Right atrium auricular region (tissue), 2 donors: ENCODE data around the gene SLFN13. TPM values are rescaled to one million over a fixed set of nuclear protein-coding genes. Genes with fewer than 3 reads are reported as not detected.
"Not testable (repeated sequence)": the region's sequence is repeated elsewhere in the genome, so short reads cannot be mapped to it uniquely, and the experiment has no call there.

Experiments
- DNase-seq: peaks from one replicate; pipeline ENCODE4 v3.0.0-alpha.2; 2019; ENCODE audit warnings: low spot score
- H3K27ac ChIP-seq, 2 donors: fragments of 200-600 bp; sonication (generic); 1 replicate in 1 of 2; 2 replicates in 1 of 2; pipeline ENCODE4 v1.5.1; 2016 to 2019
- H3K27me3 ChIP-seq, 2 donors: fragments of 200-600 bp; sonication (generic); one replicate each; pipeline versions ENCODE4 v1.5.1 to v1.6.0; 2017 to 2019
- H3K36me3 ChIP-seq: fragments of 200-600 bp; sonication (generic); one replicate; pipeline ENCODE4 v1.5.1; 2016
- H3K4me1 ChIP-seq, 2 donors: fragments of 200-600 bp; sonication (generic); one replicate each; pipeline versions ENCODE4 v1.5.1 to v1.6.0; 2017 to 2019
- H3K4me3 ChIP-seq, 2 donors: fragments of 200-600 bp; sonication (generic); 1 replicate in 1 of 2; 2 replicates in 1 of 2; pipeline ENCODE4 v1.5.1; 2017 to 2019; ENCODE audit warnings: mild to moderate bottlenecking in 1 of 2, moderate library complexity in 1 of 2
- H3K9me3 ChIP-seq, 2 donors: fragments of 200-600 bp; sonication (generic); one replicate each; pipeline ENCODE4 v1.5.1; 2019
- total RNA-seq, 2 donors: library from RNA; depleted of rRNA; stranded (reverse); fragments of >200 nt; gene quantifications; one replicate each; pipeline ENCODE4 v1.1.0, GENCODE V29; 2016
- TF ChIP-seq, protein P1 (sequence below), 2 donors: fragments of 200-600 bp; sonication (generic); IDR thresholded peaks; one replicate each; pipeline ENCODE4 v1.5.1; 2019; ENCODE audit warnings: antibody characterized with exemption in 2 of 2

Gene SLFN13
- total RNA-seq, 2 donors from 2014 or later, result 1.1 to 1.3 TPM

DNA sequence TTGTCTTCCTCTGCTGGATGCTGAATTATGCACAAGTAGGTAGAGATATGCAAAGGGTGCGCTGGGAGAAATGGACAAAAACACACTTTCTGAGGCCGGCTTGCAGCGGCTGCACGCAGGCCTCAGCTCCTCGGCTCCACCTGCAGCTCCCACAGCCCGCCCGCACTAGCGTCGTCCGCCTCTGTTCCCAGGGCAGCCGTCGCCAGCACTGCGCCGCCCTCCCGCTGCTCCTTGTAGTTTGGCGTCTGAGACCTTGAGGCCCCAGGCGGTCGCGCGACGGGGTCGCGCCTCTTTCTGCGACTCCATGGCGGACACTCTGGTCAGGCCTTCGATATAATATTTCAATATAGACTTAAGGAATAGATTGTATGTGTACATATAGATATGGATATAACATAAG lies 41.0 kb downstream of the SLFN13 start:
- peaks cover 8% of the 10 kb centered on the region for H3K36me3 ChIP-seq

DNA sequence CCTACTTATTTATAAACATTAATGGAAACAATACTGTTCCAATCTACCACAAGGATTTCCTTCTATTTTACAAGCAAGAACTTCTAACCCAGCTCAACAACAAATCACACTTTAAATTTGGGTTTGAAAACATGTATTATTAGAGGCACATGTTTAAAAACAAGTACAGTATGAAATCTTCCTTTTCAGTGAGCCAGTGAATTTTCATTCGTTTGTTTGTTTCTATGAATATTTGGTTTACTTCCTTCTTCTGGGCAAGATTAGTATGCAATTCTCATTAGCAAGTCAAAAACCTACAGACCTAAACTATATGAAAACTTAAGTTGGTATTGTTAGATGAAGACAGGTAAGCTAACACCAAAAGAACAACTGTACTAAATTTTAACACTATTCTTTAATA lies 42.0 kb downstream of the SLFN13 start:
- no peak overlapping the region for H3K27ac ChIP-seq
- H3K36me3 ChIP-seq, result peaks cover 8% of the 10 kb centered on the region
- H3K27me3 ChIP-seq, result no peaks in the 10 kb centered on the region
- no peaks in the 10 kb centered on the region for H3K9me3 ChIP-seq
- no peaks in the 10 kb centered on the region for H3K4me1 ChIP-seq
- DNase-seq, result no peak
- TF ChIP-seq, protein P1, sequence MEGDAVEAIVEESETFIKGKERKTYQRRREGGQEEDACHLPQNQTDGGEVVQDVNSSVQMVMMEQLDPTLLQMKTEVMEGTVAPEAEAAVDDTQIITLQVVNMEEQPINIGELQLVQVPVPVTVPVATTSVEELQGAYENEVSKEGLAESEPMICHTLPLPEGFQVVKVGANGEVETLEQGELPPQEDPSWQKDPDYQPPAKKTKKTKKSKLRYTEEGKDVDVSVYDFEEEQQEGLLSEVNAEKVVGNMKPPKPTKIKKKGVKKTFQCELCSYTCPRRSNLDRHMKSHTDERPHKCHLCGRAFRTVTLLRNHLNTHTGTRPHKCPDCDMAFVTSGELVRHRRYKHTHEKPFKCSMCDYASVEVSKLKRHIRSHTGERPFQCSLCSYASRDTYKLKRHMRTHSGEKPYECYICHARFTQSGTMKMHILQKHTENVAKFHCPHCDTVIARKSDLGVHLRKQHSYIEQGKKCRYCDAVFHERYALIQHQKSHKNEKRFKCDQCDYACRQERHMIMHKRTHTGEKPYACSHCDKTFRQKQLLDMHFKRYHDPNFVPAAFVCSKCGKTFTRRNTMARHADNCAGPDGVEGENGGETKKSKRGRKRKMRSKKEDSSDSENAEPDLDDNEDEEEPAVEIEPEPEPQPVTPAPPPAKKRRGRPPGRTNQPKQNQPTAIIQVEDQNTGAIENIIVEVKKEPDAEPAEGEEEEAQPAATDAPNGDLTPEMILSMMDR (IDR thresholded peaks at IDR 0.05), result no peak
- no peak overlapping the region for H3K4me3 ChIP-seq

More for the DNA sequence above, 41.0 kb downstream of the SLFN13 start:
- DNase-seq, result no peak
- TF ChIP-seq, protein P1 (IDR thresholded peaks at IDR 0.05), result no peak
- H3K9me3 ChIP-seq, result no peaks in the 10 kb centered on the region
- H3K27ac ChIP-seq, result no peak overlapping the region
- H3K4me1 ChIP-seq, result no peaks in the 10 kb centered on the region
- H3K27me3 ChIP-seq, result no peaks in the 10 kb centered on the region
- no peak overlapping the region for H3K4me3 ChIP-seq

DNA sequence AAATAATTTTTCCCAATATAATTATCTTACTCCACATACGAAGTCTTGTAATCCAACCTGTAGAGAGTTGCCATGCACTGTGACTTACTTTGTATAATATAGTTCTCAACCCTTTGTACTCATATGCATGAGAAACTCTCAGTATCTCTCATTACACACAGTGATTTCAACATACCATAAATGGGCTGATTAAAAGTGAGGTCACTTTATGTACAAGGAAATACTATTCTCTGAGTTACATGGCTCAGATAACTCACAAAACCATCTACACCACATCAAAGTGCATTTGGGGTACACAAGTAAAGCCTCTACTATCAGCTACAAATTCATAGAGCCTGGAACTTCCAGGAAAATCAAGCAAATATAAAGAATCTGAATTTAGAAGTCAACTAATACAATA lies 44.2 kb downstream of the SLFN13 start:
- Histone ChIP-seq H3K27ac (no peak overlapping the region), H3K4me1 (no peaks in the 10 kb centered on the region), H3K9me3 (no peaks in the 10 kb centered on the region), H3K27me3 (no peaks in the 10 kb centered on the region), H3K36me3 (no peaks in the 10 kb centered on the region), H3K4me3 (no peak overlapping the region)
- no peak for DNase-seq
- TF ChIP-seq, protein P1 (IDR thresholded peaks at IDR 0.05), result no peak

DNA sequence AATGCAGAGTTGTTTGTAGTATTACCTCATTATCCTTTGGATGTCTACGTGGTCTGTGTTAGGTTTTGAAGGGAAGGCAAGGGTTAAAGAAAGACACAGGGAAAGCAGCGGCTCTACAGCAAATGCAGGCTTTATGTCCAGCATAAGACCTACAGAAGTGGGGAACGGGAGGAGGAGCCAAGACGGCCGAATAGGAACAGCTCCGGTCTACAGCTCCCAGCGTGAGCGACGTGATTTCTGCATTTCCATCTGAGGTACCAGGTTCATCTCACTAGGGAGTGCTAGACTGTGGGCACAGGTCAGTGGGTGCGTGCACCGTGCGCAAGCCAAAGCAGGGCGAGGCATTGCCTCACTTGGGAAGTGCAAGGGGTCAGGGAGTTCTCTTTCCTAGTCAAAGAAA lies 54.8 kb downstream of the SLFN13 start:
- H3K9me3 ChIP-seq, DNase-seq, H3K27me3 ChIP-seq, H3K36me3 ChIP-seq, H3K4me3 ChIP-seq, H3K27ac ChIP-seq, H3K4me1 ChIP-seq: not testable (repeated sequence)

DNA sequence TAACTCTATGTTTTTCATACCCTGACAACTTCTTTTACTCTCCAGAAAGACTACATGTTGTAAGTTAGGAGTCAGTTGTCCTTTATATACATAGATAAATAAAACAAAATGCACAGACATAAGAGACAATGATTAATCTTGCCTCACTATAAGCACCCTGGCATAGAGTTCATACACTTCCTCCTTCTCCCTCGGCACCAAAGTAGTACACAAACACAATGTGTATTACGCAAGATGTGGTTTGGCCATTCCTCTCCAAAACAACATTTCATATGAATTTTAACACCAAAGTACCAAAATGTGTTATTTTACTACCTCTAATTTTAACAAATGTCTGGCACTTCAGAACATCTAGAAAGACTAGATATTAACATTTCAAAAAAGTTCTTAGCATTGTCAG lies 57.9 kb downstream of the SLFN13 start:
- Histone ChIP-seq H3K9me3 (no peaks in the 10 kb centered on the region), H3K4me3 (no peak overlapping the region), H3K4me1 (no peaks in the 10 kb centered on the region), H3K27ac (no peak overlapping the region), H3K27me3 (no peaks in the 10 kb centered on the region), H3K36me3 (no peaks in the 10 kb centered on the region)
- TF ChIP-seq, protein P1 (IDR thresholded peaks at IDR 0.05), result no peak
- DNase-seq, result no peak

DNA sequence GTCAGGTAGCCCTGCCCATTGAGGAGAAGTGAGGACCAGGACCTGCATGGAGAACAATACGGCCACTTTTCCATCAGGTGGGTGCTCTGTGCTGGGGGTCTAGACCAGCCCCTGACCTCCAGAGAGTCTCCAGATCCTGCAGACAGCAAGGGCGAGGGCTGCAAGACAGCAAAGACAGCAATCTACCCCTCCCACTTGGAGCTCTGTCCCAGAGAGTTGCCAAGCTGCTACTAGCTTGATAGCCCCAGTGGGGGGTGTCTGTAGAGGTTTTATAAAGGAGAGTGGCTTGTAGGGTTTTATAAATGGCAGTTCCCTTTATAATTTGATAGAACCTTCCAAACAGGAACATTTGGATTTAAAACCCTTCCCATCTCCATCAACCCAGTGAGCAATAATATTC lies 58.4 kb downstream of the SLFN13 start:
- TF ChIP-seq, protein P1 (IDR thresholded peaks at IDR 0.05), result no peak
- no peak for DNase-seq
- Histone ChIP-seq H3K4me3 (no peak overlapping the region), H3K27ac (no peak overlapping the region), H3K36me3 (no peaks in the 10 kb centered on the region), H3K4me1 (no peaks in the 10 kb centered on the region), H3K9me3 (no peaks in the 10 kb centered on the region), H3K27me3 (no peaks in the 10 kb centered on the region)
